Sigmoid colon (tissue), 7 donors: ENCODE measurements around the gene MRPL37. TPM values are rescaled to one million over a fixed set of nuclear protein-coding genes. Genes with fewer than 3 reads are reported as not detected.

Experiments
- DNase-seq: peaks from one replicate; pipeline ENCODE4 v3.0.0-alpha.2; 2019
- H3K27ac ChIP-seq, 4 donors: fragments of 200-600 bp; sonication (generic); one replicate each; pipeline ENCODE4 v1.5.1; 2016 to 2019; ENCODE audit warnings: mild to moderate bottlenecking in 1 of 4
- H3K27me3 ChIP-seq, 3 donors: fragments of 200-600 bp; sonication (generic); one replicate each; pipeline ENCODE4 v1.5.1; 2019; ENCODE audit warnings: mild to moderate bottlenecking in 1 of 3
- H3K36me3 ChIP-seq, 4 donors: fragments of 200-600 bp; sonication (generic); one replicate each; pipeline ENCODE4 v1.5.1; 2016 to 2019
- H3K4me1 ChIP-seq, 4 donors: fragments of 200-600 bp; sonication (generic); one replicate each; pipeline ENCODE4 v1.5.1; 2017 to 2019
- H3K4me3 ChIP-seq, 4 donors: fragments of 200-600 bp; sonication (generic); one replicate each; pipeline ENCODE4 v1.5.1; 2017 to 2019; ENCODE audit warnings: mild to moderate bottlenecking in 2 of 4, moderate library complexity in 1 of 4
- H3K9me3 ChIP-seq, 4 donors: fragments of 200-600 bp in 3 of 4; sonication (generic) in 3 of 4; one replicate each; pipeline versions ENCODE4 v1.5.1 to v1.6.1; 2013 to 2019
- EP300 ChIP-seq, 4 donors: sonication (generic); formaldehyde crosslinking; IDR thresholded peaks; one replicate each; pipeline ENCODE4 v1.6.1; 2017; ENCODE audit warnings: antibody characterized with exemption in 4 of 4
- POLR2A ChIP-seq, 2 donors: fragments of 450-650 bp; IDR thresholded peaks; one replicate each; pipeline ENCODE4 v1.6.1; 2016; ENCODE audit warnings: antibody characterized with exemption in 2 of 2, mild to moderate bottlenecking in 2 of 2, moderate library complexity in 2 of 2
- POLR2AphosphoS5 ChIP-seq, 4 donors: sonication (generic); formaldehyde crosslinking; IDR thresholded peaks; one replicate each; pipeline ENCODE4 v1.6.1; 2017; ENCODE audit warnings: antibody characterized with exemption in 4 of 4
- WGBS, 2 donors: extraction: QIAGEN DNeasy Blood & Tissue Kit; methylation state at CpG; one replicate each; pipeline ENCODE4 v1.1.7; 2013; 5-methylcytosine and 5-hydroxymethylcytosine counted together
- intact Hi-C: fragments of 100-400 bp; cut with DNase I; formaldehyde crosslinking; loops from one replicate; pipeline ENCODE4 v1.15.1; 2023
- polyA plus RNA-seq, 3 donors: library from polyadenylated mRNA; stranded (reverse); fragments of 200-250 nt; gene quantifications; one replicate each; pipeline ENCODE4 v1.2.3, GENCODE V29; 2013
- total RNA-seq, 4 donors: library from RNA; depleted of rRNA; stranded (reverse); fragments of >200 nt; gene quantifications; one replicate each; pipeline ENCODE4 v1.1.0, GENCODE V29; 2016
- TF ChIP-seq, protein P1 (sequence below), 4 experiments: fragments of 450-650 bp in 3 of 4; fragments of 200-600 bp in 1 of 4; IDR thresholded peaks; one replicate each; pipeline ENCODE4 v1.5.1; 2016 to 2019; ENCODE audit warnings: antibody characterized with exemption in 4 of 4, mild to moderate bottlenecking in 3 of 4, moderate library complexity in 2 of 4
- donor health status: healthy with polysubstance abuse.
- donor health status: Bipolar disorder and iron deficiency.
- donor health status: healthy.

Gene MRPL37
- total and polyA plus RNA-seq, 7 donors = 40.7 to 80.2 (median 59.2) TPM

DNA sequence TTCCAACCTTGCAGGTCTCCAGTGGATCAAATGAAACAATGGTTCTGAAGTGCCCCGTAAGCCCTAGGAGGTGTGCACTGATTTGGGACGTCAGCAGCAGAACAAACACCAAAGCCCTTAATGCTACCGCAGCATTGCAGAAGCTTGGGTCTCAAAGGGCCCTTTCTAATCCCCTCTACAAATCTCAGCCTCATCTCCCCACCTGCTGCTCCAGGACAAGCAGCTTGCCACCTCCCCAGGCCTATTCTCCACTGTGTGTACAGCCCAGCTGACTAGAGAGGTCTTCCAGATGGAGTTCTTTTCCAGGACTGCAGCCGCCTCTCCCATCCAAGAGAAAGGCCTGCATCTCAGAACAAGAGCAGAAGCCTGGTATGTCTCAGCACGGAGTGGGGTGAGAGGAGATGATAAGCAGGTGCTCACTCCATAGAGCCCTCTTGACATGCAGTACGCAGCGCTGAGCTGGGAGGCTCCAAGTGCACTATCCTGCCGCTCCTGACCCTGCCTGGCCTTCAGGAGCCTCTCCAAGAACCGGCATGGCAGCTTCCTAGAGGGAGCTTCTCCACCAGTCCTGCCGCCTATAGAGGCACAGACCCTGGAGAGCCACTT is 46.3 kb downstream of the MRPL37 start:
- peak overlapping the region in 3 of 4 donors; percentile 7 to 72 (median 57) for H3K27ac ChIP-seq
- no peaks in the 10 kb centered on the region for H3K27me3 ChIP-seq
- no peak for DNase-seq
- H3K9me3 ChIP-seq = no peaks in the 10 kb centered on the region
- H3K4me1 ChIP-seq = peaks cover 0 to 38% (median 11%) of the 10 kb centered on the region in 4 donors
- no peak overlapping the region for H3K4me3 ChIP-seq
- peak in 3 of 4 donors; percentile 25 to 81 (median 71) for TF ChIP-seq POLR2AphosphoS5 (IDR thresholded peaks at IDR 0.05)
- no peak for TF ChIP-seq EP300 (IDR thresholded peaks at IDR 0.05)
- TF ChIP-seq, protein P1, sequence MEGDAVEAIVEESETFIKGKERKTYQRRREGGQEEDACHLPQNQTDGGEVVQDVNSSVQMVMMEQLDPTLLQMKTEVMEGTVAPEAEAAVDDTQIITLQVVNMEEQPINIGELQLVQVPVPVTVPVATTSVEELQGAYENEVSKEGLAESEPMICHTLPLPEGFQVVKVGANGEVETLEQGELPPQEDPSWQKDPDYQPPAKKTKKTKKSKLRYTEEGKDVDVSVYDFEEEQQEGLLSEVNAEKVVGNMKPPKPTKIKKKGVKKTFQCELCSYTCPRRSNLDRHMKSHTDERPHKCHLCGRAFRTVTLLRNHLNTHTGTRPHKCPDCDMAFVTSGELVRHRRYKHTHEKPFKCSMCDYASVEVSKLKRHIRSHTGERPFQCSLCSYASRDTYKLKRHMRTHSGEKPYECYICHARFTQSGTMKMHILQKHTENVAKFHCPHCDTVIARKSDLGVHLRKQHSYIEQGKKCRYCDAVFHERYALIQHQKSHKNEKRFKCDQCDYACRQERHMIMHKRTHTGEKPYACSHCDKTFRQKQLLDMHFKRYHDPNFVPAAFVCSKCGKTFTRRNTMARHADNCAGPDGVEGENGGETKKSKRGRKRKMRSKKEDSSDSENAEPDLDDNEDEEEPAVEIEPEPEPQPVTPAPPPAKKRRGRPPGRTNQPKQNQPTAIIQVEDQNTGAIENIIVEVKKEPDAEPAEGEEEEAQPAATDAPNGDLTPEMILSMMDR (IDR thresholded peaks at IDR 0.05) = no peak
- WGBS, 2 donors = 90% methylated on average over 10 of the region's 10 CpGs
- H3K36me3 ChIP-seq = peaks cover 0 to 49% (median 19%) of the 10 kb centered on the region in 4 donors
- intact Hi-C loops = no loop called here

DNA sequence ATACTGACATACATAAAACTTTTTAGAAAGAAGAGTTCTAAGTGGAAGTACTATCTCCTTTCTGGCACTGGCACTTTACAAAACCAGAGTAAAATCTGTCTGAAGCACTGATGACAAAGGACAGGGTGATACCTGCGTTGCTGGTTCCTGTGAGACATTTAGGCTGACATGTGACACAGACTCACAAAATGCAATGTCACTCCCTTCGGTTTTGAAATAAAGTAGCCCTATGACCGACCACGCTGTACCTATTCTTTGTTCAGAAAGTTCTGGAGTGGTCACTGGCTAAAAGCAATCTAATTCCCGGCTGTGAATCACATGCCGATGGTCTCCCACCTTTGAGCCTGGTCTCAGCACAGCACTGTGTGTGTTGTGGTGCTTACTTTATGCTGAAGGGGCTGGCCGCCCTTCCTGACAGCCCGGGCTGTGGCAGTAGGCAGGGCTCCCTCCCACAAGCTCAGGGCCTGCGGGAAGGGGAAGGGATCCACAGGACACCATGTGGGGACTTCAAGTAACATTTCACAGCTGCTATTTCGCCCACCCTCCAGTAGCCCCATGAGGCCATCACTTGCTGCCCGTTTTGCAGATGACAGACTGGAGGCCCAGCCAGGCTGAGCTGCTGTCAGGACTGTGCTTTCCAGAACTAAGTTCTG is 48.0 kb downstream of the MRPL37 start:
- peaks cover 0 to 38% (median 11%) of the 10 kb centered on the region in 4 donors for H3K4me1 ChIP-seq
- H3K27me3 ChIP-seq = no peaks in the 10 kb centered on the region
- no peak overlapping the region for H3K4me3 ChIP-seq
- H3K27ac ChIP-seq = no peak overlapping the region
- TF ChIP-seq, protein P1 (IDR thresholded peaks at IDR 0.05) = no peak
- H3K36me3 ChIP-seq = peaks cover 0 to 37% (median 10%) of the 10 kb centered on the region in 4 donors
- H3K9me3 ChIP-seq = no peaks in the 10 kb centered on the region
- no peak for DNase-seq
- WGBS, 2 donors = 92 to 93% methylated on average over 11 of the region's 11 CpGs
- intact Hi-C loops = no loop called here

DNA sequence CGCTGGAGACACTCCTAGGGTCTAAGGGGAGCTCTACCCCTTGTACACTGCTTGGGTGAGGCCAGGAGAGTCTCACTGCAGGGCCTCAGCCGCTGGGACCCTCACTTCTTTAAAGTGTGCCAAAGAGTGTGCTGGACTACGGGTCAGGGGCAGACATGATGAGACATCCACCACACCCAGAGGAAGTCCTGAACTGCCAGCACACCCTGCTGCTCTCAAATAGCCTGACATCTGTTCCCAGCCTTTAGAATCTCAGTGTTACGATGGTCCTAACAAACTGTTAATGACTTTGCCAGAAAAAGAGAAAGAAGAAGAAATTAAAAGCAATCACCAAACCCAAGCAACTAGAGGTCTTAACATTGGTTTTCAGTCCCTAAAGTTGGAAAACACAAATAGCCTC is 49.0 kb downstream of the MRPL37 start:
- Histone ChIP-seq H3K9me3 (no peaks in the 10 kb centered on the region), H3K36me3 (peaks cover 0 to 27% (median 8%) of the 10 kb centered on the region in 4 donors), H3K27ac (peak overlapping the region in 1 of 4 donors; percentile 14), H3K27me3 (no peaks in the 10 kb centered on the region), H3K4me3 (no peak overlapping the region), H3K4me1 (peaks cover 0 to 38% (median 15%) of the 10 kb centered on the region in 4 donors)
- 66 to 88% methylated on average over 4 of the region's 4 CpGs for whole genome bisulfite sequencing, 2 donors
- intact Hi-C loops = no loop called here
- DNase-seq = no peak
- TF ChIP-seq EP300 (IDR thresholded peaks at IDR 0.05) (no peak), POLR2A (IDR thresholded peaks at IDR 0.05) (no peak), POLR2AphosphoS5 (IDR thresholded peaks at IDR 0.05) (no peak)
- TF ChIP-seq, protein P1 (IDR thresholded peaks at IDR 0.05) = no peak

DNA sequence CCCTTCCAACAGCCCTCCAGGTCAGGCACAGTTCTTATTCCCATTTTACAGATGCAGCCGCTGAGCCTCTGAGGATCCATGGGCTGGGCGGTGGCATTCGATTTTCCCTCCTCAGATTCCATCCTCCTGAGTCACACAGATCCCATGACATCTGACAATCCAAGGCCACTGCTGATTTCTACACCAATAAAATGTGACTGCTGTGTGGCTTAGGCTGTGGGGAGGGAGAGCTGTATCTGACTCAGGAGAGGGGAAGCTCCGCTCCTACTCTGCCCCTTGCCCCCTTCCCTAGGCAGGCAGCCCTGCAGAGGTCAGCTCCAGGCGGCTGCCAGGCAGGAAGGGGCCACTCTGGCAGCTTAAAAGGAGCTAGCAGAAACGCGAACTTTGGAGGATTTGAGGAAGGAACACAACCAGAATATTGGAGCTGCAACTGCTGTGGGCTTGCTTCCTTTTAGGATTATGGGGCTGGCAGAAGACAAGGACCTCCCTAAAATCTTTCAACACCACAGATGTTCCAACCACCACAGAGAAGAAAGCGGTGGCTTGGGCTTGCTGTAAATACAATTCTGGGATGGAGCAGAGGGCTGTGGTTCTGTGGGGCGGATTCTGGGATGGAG is 50.0 kb downstream of the MRPL37 start:
- no peak for DNase-seq
- Histone ChIP-seq H3K4me1 (peaks cover 0 to 33% (median 14%) of the 10 kb centered on the region in 4 donors), H3K27me3 (no peaks in the 10 kb centered on the region), H3K9me3 (no peaks in the 10 kb centered on the region), H3K4me3 (no peak overlapping the region), H3K36me3 (peaks cover 0 to 27% (median 8%) of the 10 kb centered on the region in 4 donors), H3K27ac (peak overlapping the region in 2 of 4 donors; percentile 4 to 21)
- TF ChIP-seq, protein P1 (IDR thresholded peaks at IDR 0.05) = no peak
- TF ChIP-seq EP300 (IDR thresholded peaks at IDR 0.05) (no peak), POLR2A (IDR thresholded peaks at IDR 0.05) (no peak), POLR2AphosphoS5 (IDR thresholded peaks at IDR 0.05) (no peak)
- WGBS, 2 donors = 72 to 84% methylated on average over 9 of the region's 9 CpGs
- intact Hi-C loops = no loop called here
